ENCODE results near the gene RBM4.

- TF ChIP-seq CTCF (conservative IDR thresholded peaks at IDR 0.05; ENCODE audit: low read length) (no peak), EZH2phosphoT487 (IDR thresholded peaks at IDR 0.05; ENCODE audit: borderline replicate concordance) (no peak)
Observed at GRCh38 chr11:66593650-66594049, 44.9 kb upstream of the RBM4 start.

Data from Loucy (cell line).